DND-41 (cell line): ENCODE results near the gene GJA5.

Source experiments
- ATAC-seq: fragments of 200-7000 bp; cut with Tn5 transposase; 3 replicates; pipeline ENCODE4 v1.9.1; 2021; ENCODE audit warnings: low read depth; ENCODE audit not compliant: insufficient read depth
- DNase-seq: peaks from one replicate; pipeline ENCODE4 v3.0.0-alpha.2; 2020
- H2AFZ ChIP-seq: 2 replicates; pipeline ENCODE4 v1.6.0; 2012; ENCODE audit warnings: low read depth, low read length
- H3K27ac ChIP-seq: 2 replicates; pipeline ENCODE4 v1.5.1; 2012; ENCODE audit warnings: low read length, inconsistent platforms
- H3K27me3 ChIP-seq: fragments of 200-600 bp; sonication (generic); 2 replicates; pipeline ENCODE4 v1.6.0; 2012; ENCODE audit warnings: low read length, mild to moderate bottlenecking, inconsistent platforms; ENCODE audit not compliant: insufficient read depth, poor library complexity
- H3K36me3 ChIP-seq: 2 replicates; pipeline ENCODE4 v1.5.1; 2012; ENCODE audit warnings: low read length, inconsistent platforms; ENCODE audit not compliant: insufficient read depth
- H3K4me1 ChIP-seq: 2 replicates; pipeline ENCODE4 v1.5.1; 2012; ENCODE audit warnings: mild to moderate bottlenecking, low read length; ENCODE audit not compliant: insufficient read depth
- H3K4me2 ChIP-seq: 2 replicates; pipeline ENCODE4 v1.6.0; 2012; ENCODE audit warnings: mild to moderate bottlenecking, moderate library complexity, low read length, inconsistent platforms; ENCODE audit not compliant: insufficient read depth
- H3K4me3 ChIP-seq, 2 experiments: fragments of 200-600 bp in 1 of 2; shearing (Covaris generic) in 1 of 2; 2 replicates each; pipeline ENCODE4 v1.5.1; 2012 to 2016; ENCODE audit warnings: inconsistent platforms in 2 of 2, low read length in 2 of 2, mild to moderate bottlenecking in 2 of 2, low read depth in 1 of 2, moderate library complexity in 1 of 2
- H3K79me2 ChIP-seq: 2 replicates; pipeline ENCODE4 v1.6.0; 2012; ENCODE audit warnings: low read length, inconsistent platforms; ENCODE audit not compliant: insufficient read depth
- H3K9ac ChIP-seq: 2 replicates; pipeline ENCODE4 v1.6.0; 2012; ENCODE audit warnings: low read depth, mild to moderate bottlenecking, inconsistent platforms, low read length, moderate library complexity
- H3K9me3 ChIP-seq: 2 replicates; pipeline ENCODE4 v1.5.1; 2012; ENCODE audit warnings: low read length, moderate library complexity, mild to moderate bottlenecking, inconsistent platforms; ENCODE audit not compliant: insufficient read depth, severe bottlenecking
- H4K20me1 ChIP-seq: 2 replicates; pipeline ENCODE4 v1.6.0; 2012; ENCODE audit warnings: low read length; ENCODE audit not compliant: insufficient read depth
- EZH2 ChIP-seq: IDR thresholded peaks from 3 replicates; pipeline ENCODE4 v1.6.1; 2012; ENCODE audit warnings: borderline replicate concordance, low read depth, mild to moderate bottlenecking, moderate library complexity, low read length, inconsistent platforms; ENCODE audit not compliant: severe bottlenecking
- TF ChIP-seq, protein P1 (sequence below): IDR thresholded peaks from 2 replicates; pipeline ENCODE4 v1.5.1; 2012; ENCODE audit warnings: borderline replicate concordance, low read length, moderate library complexity, mild to moderate bottlenecking; ENCODE audit not compliant: poor library complexity, severe bottlenecking; ENCODE audit errors: extremely low read depth

The GJA5 gene

DNA sequence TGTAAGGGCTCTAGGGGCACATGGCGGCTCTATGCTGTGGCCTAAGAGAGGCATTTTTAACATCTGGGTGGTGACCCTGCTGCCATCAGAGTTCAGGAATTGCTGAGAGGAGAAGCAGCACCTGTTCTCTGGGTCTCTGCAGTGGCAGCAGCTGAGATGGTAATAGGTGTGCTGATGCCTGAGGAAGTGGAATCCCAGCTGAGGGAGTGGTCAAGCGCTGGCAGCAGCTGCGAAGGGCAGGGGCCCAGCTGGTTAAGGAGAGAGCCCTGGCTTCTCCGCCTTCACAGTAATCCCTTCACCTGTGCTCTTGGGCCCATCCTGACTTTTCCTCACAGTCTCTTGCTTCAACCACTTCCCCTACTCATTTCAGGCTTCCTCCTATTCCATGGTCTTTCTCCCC is 39.8 kb downstream of the GJA5 start:
- no peaks in the 10 kb centered on the region for H4K20me1 ChIP-seq
- no peak for DNase-seq
- H3K4me3 ChIP-seq: no peak overlapping the region
- H3K9ac ChIP-seq: no peak overlapping the region
- peaks cover 9% of the 10 kb centered on the region for H3K9me3 ChIP-seq
- no peak overlapping the region for H3K4me2 ChIP-seq
- no peak overlapping the region for H2AFZ ChIP-seq
- no peak for ATAC-seq
- no peak overlapping the region for H3K27ac ChIP-seq
- no peaks in the 10 kb centered on the region for H3K79me2 ChIP-seq
- no peaks in the 10 kb centered on the region for H3K4me1 ChIP-seq
- TF ChIP-seq, protein P1, sequence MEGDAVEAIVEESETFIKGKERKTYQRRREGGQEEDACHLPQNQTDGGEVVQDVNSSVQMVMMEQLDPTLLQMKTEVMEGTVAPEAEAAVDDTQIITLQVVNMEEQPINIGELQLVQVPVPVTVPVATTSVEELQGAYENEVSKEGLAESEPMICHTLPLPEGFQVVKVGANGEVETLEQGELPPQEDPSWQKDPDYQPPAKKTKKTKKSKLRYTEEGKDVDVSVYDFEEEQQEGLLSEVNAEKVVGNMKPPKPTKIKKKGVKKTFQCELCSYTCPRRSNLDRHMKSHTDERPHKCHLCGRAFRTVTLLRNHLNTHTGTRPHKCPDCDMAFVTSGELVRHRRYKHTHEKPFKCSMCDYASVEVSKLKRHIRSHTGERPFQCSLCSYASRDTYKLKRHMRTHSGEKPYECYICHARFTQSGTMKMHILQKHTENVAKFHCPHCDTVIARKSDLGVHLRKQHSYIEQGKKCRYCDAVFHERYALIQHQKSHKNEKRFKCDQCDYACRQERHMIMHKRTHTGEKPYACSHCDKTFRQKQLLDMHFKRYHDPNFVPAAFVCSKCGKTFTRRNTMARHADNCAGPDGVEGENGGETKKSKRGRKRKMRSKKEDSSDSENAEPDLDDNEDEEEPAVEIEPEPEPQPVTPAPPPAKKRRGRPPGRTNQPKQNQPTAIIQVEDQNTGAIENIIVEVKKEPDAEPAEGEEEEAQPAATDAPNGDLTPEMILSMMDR: no peak
- no peak for TF ChIP-seq EZH2
- no peaks in the 10 kb centered on the region for H3K36me3 ChIP-seq
- peaks cover 7% of the 10 kb centered on the region for H3K27me3 ChIP-seq

DNA sequence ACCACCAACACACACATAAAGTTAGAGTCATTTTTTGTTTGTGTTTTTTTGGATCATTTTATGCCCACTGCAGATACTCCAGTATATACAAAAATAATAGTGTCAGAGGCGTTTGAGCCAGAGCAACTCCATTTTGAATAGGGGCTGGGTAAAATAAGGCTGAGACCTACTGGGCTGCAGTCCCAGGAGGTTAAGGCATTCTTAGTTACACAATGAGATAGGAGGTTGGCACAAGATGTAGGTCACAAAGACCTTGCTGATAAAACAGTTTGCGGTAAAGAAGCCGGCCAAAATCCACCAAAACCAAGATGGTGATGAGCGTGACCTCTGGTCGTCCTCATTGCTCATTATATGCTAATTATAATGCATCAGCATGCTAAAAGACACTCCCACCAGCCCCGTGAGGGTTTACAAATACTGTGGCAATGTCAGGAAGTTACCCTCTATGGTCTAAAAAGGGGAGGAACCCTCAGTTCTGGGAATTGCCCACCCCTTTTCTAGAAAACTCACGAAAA is 40.6 kb downstream of the GJA5 start:
- Histone ChIP-seq H3K36me3 (no peaks in the 10 kb centered on the region), H3K27ac (no peak overlapping the region), H4K20me1 (no peaks in the 10 kb centered on the region), H3K4me2 (no peak overlapping the region), H3K4me1 (no peaks in the 10 kb centered on the region), H2AFZ (no peak overlapping the region), H3K4me3 (no peak overlapping the region), H3K9ac (no peak overlapping the region), H3K27me3 (peaks cover 4% of the 10 kb centered on the region), H3K79me2 (no peaks in the 10 kb centered on the region), H3K9me3 (peaks cover 9% of the 10 kb centered on the region)
- TF ChIP-seq EZH2: no peak
- TF ChIP-seq, protein P1: no peak
- ATAC-seq (no peak), DNase-seq (no peak)

DNA sequence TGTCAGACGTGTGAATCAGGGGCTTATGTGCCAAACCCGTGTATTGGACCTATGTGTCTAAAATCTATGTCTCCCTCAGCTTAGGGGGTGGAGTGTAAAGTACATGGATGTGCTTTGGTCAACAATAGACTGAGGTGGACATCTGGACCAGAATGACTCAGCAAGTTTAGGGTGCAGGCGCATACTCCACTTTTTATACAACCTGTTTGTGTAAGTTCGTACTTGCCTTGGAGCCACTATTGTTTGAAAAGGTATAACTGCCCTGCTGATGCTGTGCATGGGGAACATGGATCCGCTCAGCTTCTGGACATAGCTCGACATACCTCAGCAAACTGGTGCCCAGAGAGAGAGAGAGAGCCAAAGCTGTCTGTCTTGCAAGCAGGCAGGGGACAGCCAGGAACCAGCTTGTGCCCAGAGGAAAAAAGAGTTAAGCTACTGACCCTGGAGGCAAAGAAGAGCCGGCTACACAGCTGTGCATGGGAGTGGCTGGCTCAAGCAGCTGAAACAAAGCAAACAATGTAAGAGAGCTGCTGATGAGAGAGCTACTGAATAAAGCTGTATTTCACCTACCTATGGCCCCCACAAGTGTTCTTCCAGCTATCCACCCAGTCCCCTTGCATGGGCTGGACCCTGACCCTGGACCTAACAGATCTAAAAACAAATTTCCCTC is 41.2 kb downstream of the GJA5 start:
- DNase-seq: peak; percentile 9
- Histone ChIP-seq H3K9me3 (peaks cover 9% of the 10 kb centered on the region), H3K9ac (no peak overlapping the region), H3K79me2 (no peaks in the 10 kb centered on the region), H3K4me2 (no peak overlapping the region), H3K27ac (no peak overlapping the region), H3K4me3 (no peak overlapping the region), H3K4me1 (no peaks in the 10 kb centered on the region), H2AFZ (no peak overlapping the region), H4K20me1 (no peaks in the 10 kb centered on the region), H3K36me3 (no peaks in the 10 kb centered on the region), H3K27me3 (peaks cover 4% of the 10 kb centered on the region)
- TF ChIP-seq EZH2: no peak
- TF ChIP-seq, protein P1: no peak
- no peak for ATAC-seq

DNA sequence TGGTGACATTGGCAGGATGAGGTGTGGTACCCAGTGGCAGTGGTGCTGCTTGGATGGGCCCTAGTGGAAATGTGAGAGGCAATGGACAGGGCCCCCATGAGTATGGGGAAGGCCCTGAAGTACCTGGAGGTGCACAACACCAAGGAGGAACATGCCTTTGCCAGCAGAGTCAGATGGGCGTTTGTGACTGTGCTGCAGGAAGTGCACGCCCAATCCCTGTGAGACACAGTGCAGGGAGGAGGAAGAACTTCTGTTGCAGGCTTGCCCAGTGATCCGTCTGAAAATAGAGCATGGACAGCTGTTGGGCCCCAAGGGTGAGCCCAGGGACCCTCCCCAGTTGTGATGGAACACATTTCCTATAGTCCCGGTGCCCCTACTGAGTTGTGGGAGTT is 42.7 kb downstream of the GJA5 start:
- DNase-seq (no peak), ATAC-seq (no peak)
- Histone ChIP-seq H3K4me1 (no peaks in the 10 kb centered on the region), H3K36me3 (no peaks in the 10 kb centered on the region), H3K79me2 (no peaks in the 10 kb centered on the region), H2AFZ (no peak overlapping the region), H3K9me3 (peaks cover 9% of the 10 kb centered on the region), H3K9ac (no peak overlapping the region), H3K4me2 (no peak overlapping the region), H4K20me1 (no peaks in the 10 kb centered on the region), H3K27me3 (peaks cover 6% of the 10 kb centered on the region), H3K4me3 (no peak overlapping the region), H3K27ac (no peak overlapping the region)
- TF ChIP-seq, protein P1: no peak
- TF ChIP-seq EZH2: no peak
